BE2C (cell line): ENCODE measurements around the gene PLEK2. TPM values are rescaled to one million over a fixed set of nuclear protein-coding genes. Genes with fewer than 3 reads are reported as not detected.

Source experiments
- DNase-seq: peaks from one replicate; pipeline ENCODE4 v3.0.0-alpha.2; 2020
- H3K27me3 ChIP-seq: fragments of 250-450 bp; sonication (Bioruptor Pico); 2 replicates; pipeline ENCODE4 v1.5.1; 2020; ENCODE audit warnings: mild to moderate bottlenecking
- H3K36me3 ChIP-seq: fragments of 250-450 bp; sonication (Bioruptor Pico); 2 replicates; pipeline ENCODE4 v1.5.1; 2020; ENCODE audit warnings: mild to moderate bottlenecking
- H3K4me1 ChIP-seq: fragments of 250-450 bp; sonication (Bioruptor Pico); 2 replicates; pipeline ENCODE4 v1.5.1; 2020
- H3K4me3 ChIP-seq: 2 replicates; pipeline ENCODE4 v1.5.1; 2011; ENCODE audit warnings: low read depth, low read length
- H3K9me3 ChIP-seq: fragments of 250-450 bp; sonication (Bioruptor Pico); 2 replicates; pipeline ENCODE4 v1.5.1; 2020
- polyA plus RNA-seq: library from polyadenylated mRNA; unstranded; fragments of >200 nt; gene quantifications from one replicate; pipeline ENCODE4 v1.2.1, GENCODE V29; 2012; ENCODE audit warnings: low read depth, missing spikeins; ENCODE audit not compliant: insufficient read length, insufficient read depth
- TF ChIP-seq, protein P1 (sequence below): IDR thresholded peaks from 2 replicates; pipeline ENCODE4 v1.5.1; 2012; ENCODE audit warnings: mild to moderate bottlenecking, low read depth, low read length

The PLEK2 gene, protein sequence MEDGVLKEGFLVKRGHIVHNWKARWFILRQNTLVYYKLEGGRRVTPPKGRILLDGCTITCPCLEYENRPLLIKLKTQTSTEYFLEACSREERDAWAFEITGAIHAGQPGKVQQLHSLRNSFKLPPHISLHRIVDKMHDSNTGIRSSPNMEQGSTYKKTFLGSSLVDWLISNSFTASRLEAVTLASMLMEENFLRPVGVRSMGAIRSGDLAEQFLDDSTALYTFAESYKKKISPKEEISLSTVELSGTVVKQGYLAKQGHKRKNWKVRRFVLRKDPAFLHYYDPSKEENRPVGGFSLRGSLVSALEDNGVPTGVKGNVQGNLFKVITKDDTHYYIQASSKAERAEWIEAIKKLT
- polyA plus RNA-seq = not detected

DNA sequence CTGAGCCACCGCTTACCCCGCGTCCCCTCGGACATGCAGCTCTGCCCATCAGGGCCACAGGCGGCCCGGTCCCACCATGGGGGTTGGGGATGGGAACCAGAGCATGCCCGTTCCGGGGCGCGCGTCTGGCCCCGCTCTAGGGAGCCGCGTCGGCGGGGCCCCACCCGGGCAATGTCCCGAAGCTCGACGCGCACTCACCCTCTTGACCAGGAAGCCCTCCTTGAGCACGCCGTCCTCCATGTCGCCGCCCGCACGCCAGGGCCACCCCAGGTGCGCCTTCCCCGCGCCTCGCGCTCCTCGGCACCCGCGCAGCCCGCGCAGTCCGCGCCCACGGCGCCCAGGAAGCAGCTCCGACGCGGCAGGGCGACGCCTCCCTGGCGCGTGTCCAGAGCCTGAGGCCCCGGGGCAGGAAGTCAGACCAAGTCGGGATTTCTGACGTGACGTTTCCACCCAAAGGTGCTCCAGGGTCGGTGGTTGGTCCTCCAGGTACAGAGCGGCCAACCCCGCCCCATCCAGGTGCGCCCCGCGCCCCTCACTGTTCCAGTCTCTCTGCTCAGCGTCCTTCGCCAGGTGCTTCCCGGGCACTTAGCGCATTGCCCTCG, at the start of gene PLEK2:
PLEK2 (minus strand) TSS at position 346 of the 602 bp plus-strand sequence; CDS start at position 240, 106 bp downstream.
- peak within 1 kb of the TSS; percentile 14; the same call in 1 of the 2 replicates for H3K4me3 ChIP-seq

DNA sequence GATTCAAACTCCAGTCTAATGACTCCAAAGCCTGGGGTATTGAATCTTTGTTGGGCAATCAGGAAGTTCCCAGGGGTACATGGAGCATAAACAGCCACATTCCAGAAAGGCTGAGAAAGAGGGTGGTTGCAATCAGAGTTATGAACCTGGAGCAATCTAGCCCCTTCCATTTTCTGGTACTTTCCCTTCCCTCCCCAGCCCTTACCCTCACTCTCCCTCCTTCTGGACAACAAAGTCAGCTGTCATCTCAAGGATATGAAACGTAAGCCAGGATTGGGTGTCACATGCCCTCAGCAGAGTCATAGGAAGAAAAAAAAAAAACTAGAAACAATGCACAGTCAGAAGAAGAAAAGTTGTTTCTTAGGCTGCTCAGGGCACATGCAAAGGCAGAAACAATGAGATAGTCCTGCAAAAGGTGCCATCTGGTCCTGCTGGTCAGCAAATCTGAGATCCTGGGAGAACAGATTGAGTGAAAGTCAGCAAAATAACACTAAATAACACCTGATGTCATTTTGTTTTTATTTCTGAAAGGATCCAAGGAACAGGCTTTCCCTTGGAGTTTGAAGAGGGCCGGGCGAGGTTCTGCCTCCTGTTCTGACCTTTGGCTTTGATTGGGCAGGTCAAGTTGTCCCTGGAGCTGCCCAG, 49.5 kb upstream of the PLEK2 start:
- no peaks in the 10 kb centered on the region for H3K9me3 ChIP-seq
- TF ChIP-seq, protein P1, sequence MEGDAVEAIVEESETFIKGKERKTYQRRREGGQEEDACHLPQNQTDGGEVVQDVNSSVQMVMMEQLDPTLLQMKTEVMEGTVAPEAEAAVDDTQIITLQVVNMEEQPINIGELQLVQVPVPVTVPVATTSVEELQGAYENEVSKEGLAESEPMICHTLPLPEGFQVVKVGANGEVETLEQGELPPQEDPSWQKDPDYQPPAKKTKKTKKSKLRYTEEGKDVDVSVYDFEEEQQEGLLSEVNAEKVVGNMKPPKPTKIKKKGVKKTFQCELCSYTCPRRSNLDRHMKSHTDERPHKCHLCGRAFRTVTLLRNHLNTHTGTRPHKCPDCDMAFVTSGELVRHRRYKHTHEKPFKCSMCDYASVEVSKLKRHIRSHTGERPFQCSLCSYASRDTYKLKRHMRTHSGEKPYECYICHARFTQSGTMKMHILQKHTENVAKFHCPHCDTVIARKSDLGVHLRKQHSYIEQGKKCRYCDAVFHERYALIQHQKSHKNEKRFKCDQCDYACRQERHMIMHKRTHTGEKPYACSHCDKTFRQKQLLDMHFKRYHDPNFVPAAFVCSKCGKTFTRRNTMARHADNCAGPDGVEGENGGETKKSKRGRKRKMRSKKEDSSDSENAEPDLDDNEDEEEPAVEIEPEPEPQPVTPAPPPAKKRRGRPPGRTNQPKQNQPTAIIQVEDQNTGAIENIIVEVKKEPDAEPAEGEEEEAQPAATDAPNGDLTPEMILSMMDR = no peak
- peaks cover 5% of the 10 kb centered on the region for H3K27me3 ChIP-seq
- no peaks in the 10 kb centered on the region for H3K4me1 ChIP-seq
- H3K36me3 ChIP-seq = no peaks in the 10 kb centered on the region
- no peak overlapping the region for H3K4me3 ChIP-seq
- no peak for DNase-seq

More for the DNA sequence above, at the start of gene PLEK2:
- H3K4me1 ChIP-seq = no peaks in the 10 kb centered on the region
- no peaks in the 10 kb centered on the region for H3K9me3 ChIP-seq
- no peaks in the 10 kb centered on the region for H3K36me3 ChIP-seq
- H3K27me3 ChIP-seq = peaks cover 14% of the 10 kb centered on the region
- TF ChIP-seq, protein P1 = no peak
- peak; percentile 22 for DNase-seq

DNA sequence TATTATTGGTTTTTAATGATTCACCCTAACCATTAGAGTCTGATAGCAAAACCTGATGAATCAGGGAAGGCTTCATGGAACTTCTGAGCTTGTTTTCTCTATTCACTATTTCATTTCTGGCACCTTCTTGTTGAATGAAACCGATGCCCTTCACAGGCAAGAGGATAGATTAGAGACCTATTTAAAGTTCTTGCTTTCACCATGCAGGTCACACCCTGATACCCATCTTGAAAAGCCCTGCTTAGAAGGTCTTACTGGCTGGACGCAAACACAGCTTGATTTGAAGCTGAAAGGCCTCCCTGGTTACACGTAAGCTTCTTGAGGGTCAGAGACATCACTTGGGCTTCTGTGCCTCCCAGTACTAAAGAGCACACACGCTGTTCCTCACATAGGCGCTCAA, 47.4 kb upstream of the PLEK2 start:
- TF ChIP-seq, protein P1 = no peak
- DNase-seq = no peak
- no peaks in the 10 kb centered on the region for H3K4me1 ChIP-seq
- no peaks in the 10 kb centered on the region for H3K36me3 ChIP-seq
- H3K9me3 ChIP-seq = no peaks in the 10 kb centered on the region
- H3K4me3 ChIP-seq = no peak overlapping the region
- peaks cover 5% of the 10 kb centered on the region for H3K27me3 ChIP-seq

DNA sequence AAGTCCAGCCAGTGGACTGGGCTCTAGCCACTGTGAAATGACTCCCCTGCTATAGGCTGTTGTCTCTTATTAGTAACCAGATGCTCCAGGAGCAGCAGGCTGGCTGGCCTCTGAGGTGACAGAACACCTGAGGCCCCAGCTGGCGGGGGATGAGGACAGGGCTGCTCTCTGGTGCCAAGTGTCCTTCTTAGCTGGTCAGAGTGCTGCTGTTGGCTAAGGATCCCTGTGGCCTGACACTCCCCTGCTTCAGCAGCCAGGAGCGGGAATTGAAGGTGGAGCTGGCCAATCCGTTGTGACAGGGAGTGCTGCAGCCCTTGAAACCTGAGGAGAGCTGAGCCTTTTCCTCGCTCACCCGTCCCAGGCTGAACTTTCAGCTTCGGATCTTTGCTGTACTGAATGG, 45.8 kb upstream of the PLEK2 start:
- Histone ChIP-seq H3K36me3 (no peaks in the 10 kb centered on the region), H3K9me3 (no peaks in the 10 kb centered on the region), H3K4me3 (no peak overlapping the region), H3K4me1 (no peaks in the 10 kb centered on the region), H3K27me3 (peaks cover 5% of the 10 kb centered on the region)
- TF ChIP-seq, protein P1 = no peak
- DNase-seq = no peak

DNA sequence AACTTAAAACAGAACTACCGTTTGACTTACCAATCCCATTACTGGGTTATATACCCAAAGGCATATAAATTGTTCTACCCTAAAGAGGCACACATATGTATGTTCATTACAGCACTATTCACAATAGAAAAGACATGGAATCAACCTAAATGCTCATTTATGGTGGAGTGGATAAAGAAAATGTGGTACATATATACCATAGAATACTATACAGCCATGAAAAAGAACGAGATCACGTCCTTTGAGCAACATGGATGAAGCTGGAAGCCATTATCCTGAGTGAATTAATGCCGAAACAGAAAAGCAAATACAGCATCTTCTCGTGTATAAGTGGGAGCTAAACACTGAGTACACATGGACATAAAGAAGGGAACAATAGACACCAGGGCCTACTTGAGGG, 44.8 kb upstream of the PLEK2 start:
- Histone ChIP-seq H3K36me3 (no peaks in the 10 kb centered on the region), H3K9me3 (no peaks in the 10 kb centered on the region), H3K27me3 (peaks cover 5% of the 10 kb centered on the region), H3K4me1 (no peaks in the 10 kb centered on the region), H3K4me3 (no peak overlapping the region)
- TF ChIP-seq, protein P1 = no peak
- no peak for DNase-seq
